ENCODE results near the gene GLCCI1. TPM values are rescaled to one million over a fixed set of nuclear protein-coding genes. Genes with fewer than 3 reads are reported as not detected.
"Not testable (repeated sequence)": the region's sequence is repeated elsewhere in the genome, so short reads cannot be mapped to it uniquely, and the experiment has no call there.

Gene GLCCI1
- total RNA-seq, 1 donor from 2014 or later = 2.1 TPM

GRCh38 chr7:7989133-7989532 lies 20.5 kb downstream of the GLCCI1 start:
- no peak for TF ChIP-seq CTCF (IDR thresholded peaks at IDR 0.05; ENCODE audit: insufficient read depth, low read length, severe bottlenecking)
- FAIRE-seq (no peak), DNase-seq (ENCODE audit: low read depth) (no peak)
- Histone ChIP-seq H3K36me3 (ENCODE audit: control insufficient read depth, insufficient read depth, low read length) (no peaks in the 10 kb centered on the region), H3K4me3 (ENCODE audit: low read depth, low read length) (no peak overlapping the region), H3K27me3 (ENCODE audit: control insufficient read depth, insufficient read depth, low read length) (no peaks in the 10 kb centered on the region)

GRCh38 chr7:7989616-7990440 lies 21.2 kb downstream of the GLCCI1 start:
- no peaks in the 10 kb centered on the region for H3K36me3 ChIP-seq (ENCODE audit: control insufficient read depth, insufficient read depth, low read length)
- no peaks in the 10 kb centered on the region for H3K27me3 ChIP-seq (ENCODE audit: control insufficient read depth, insufficient read depth, low read length)
- no peak for TF ChIP-seq CTCF (IDR thresholded peaks at IDR 0.05; ENCODE audit: insufficient read depth, low read length, severe bottlenecking)
- FAIRE-seq (no peak), DNase-seq (ENCODE audit: low read depth) (no peak)
- H3K4me3 ChIP-seq (ENCODE audit: low read depth, low read length) = no peak overlapping the region

DNA sequence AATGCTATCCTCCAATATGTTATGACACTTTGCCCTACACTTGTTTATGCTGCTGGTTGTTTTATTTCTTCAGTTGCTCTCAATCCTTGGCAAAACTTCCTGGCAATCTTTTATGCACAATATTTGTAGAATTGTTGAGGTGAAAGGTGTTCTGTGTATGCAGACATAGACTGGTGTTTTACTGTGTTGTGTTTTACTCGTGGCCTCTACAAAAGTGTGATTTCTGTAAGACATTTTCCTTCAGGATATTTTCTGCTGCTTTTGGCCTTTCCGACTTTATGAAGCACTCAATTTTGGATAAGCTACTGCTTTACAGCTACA lies 21.8 kb downstream of the GLCCI1 start:
- Histone ChIP-seq H3K36me3 (ENCODE audit: control insufficient read depth, insufficient read depth, low read length) (no peaks in the 10 kb centered on the region), H3K4me3 (ENCODE audit: low read depth, low read length) (no peak overlapping the region), H3K27me3 (ENCODE audit: control insufficient read depth, insufficient read depth, low read length) (no peaks in the 10 kb centered on the region)
- FAIRE-seq (no peak), DNase-seq (ENCODE audit: low read depth) (no peak)
- TF ChIP-seq CTCF (IDR thresholded peaks at IDR 0.05; ENCODE audit: insufficient read depth, low read length, severe bottlenecking) = no peak

- no peak overlapping the region for H3K4me3 ChIP-seq (ENCODE audit: low read depth, low read length)
- no peak for DNase-seq (ENCODE audit: low read depth)
- H3K36me3 ChIP-seq (ENCODE audit: control insufficient read depth, insufficient read depth, low read length) = no peaks in the 10 kb centered on the region
- no peaks in the 10 kb centered on the region for H3K27me3 ChIP-seq (ENCODE audit: control insufficient read depth, insufficient read depth, low read length)
- TF ChIP-seq CTCF (IDR thresholded peaks at IDR 0.05; ENCODE audit: insufficient read depth, low read length, severe bottlenecking) = no peak
- FAIRE-seq = no peak
Observed at GRCh38 chr7:7992506-7992905, 23.9 kb downstream of the GLCCI1 start.

DNA sequence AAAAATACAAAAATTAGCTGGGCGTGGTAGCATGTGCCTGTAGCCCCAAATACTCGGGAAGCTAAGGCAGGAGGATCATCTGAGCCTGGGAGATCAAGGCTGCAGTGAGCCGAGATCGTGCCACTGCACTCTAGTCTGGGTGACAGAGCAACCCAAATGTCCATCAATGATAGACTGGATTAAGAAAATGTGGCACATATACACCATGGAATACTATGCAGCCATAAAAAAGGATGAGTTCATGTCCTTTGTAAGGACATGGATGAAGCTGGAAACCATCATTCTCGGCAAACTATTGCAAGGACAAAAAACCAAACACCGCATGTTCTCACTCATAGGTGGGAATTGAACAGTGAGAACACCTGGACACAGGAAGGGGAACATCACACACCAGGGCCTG lies 26.8 kb downstream of the GLCCI1 start:
- FAIRE-seq; H3K27me3 ChIP-seq (ENCODE audit: control insufficient read depth, insufficient read depth, low read length); H3K36me3 ChIP-seq (ENCODE audit: control insufficient read depth, insufficient read depth, low read length); DNase-seq (ENCODE audit: low read depth); H3K4me3 ChIP-seq (ENCODE audit: low read depth, low read length): not testable (repeated sequence)

DNA sequence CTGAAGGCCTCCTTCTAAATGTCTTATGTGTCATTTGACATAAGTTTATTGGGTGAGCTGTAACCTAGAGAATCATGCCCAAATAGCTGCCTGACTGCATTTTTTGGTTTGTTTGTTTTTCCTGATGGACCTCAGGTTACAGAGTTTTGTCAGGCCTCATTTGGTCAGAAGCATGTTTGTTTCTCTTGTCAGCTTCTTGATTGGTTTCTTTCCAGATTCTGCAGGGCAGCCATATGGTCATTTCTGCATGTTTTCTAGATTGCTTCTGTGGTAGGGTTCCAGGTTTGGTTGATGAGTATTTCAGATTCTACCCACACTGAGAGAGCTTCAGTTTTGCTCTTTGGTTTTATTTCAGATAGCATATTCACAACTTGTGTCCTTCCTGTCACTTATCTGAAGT lies 28.0 kb downstream of the GLCCI1 start:
- TF ChIP-seq CTCF (IDR thresholded peaks at IDR 0.05; ENCODE audit: insufficient read depth, low read length, severe bottlenecking) = no peak
- FAIRE-seq (no peak), DNase-seq (ENCODE audit: low read depth) (peak; percentile 63)
- H3K4me3 ChIP-seq (ENCODE audit: low read depth, low read length) = no peak overlapping the region
- H3K27me3 ChIP-seq (ENCODE audit: control insufficient read depth, insufficient read depth, low read length) = no peaks in the 10 kb centered on the region
- no peaks in the 10 kb centered on the region for H3K36me3 ChIP-seq (ENCODE audit: control insufficient read depth, insufficient read depth, low read length)

Measured in bronchial epithelial cell (primary cell).